ENCODE results near the gene AGFG2.

Gene AGFG2

GRCh38 chr7:100588438-100588837 is 49.4 kb downstream of the AGFG2 start:
- H3K27me3 ChIP-seq (ENCODE audit: low read depth, low read length), result 0 out of 2 replicates have a peak, but pooled peaks cover 6% of the 10 kb centered on the region

DNA sequence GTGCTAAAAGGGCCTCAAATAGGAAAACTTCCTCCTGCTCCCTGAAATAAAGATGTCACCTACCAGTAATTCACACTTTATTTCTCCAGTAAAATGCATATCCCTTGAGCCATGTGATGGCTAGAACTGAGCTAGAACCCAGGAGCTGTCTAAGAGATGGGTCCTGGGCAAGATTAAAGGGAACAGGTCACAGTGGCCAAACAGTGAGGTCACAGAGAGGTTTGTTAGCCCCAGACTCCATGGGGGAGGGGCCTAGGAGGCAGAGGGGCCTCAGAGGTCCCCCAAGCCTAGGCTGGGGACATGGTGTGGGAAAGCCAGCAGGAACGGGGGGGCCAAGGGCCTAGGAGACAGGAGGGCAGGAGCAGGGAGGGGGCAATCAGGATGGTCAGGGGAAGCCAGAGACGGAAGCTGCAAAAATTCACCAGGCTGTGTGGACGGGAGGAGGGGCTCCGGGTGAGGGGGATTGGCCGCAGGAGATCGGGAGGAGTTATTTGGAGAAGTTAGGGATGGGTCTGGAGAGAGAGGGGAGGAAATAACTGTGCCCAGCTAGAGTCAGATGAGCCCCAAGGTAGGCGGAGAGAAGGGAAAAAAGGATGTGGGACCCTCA is 50.4 kb downstream of the AGFG2 start:
- Histone ChIP-seq H3K36me3 (replicated peaks; ENCODE audit: low read depth, low read length) (no peaks in the 10 kb centered on the region), H3K9me3 (ENCODE audit: insufficient read depth, low read length) (no peaks in the 10 kb centered on the region), H3K27me3 (ENCODE audit: low read depth, low read length) (0 out of 2 replicates have a peak, but pooled peaks cover 6% of the 10 kb centered on the region), H3K4me2 (ENCODE audit: low read length) (no peak overlapping the region), H2AFZ (ENCODE audit: low read depth, low read length) (no peak overlapping the region), H4K20me1 (ENCODE audit: insufficient read depth, low read length) (no peaks in the 10 kb centered on the region), H3K4me3 (ENCODE audit: low read length) (no peak overlapping the region), H3K4me1 (ENCODE audit: low read length) (peaks cover 10% of the 10 kb centered on the region), H3K79me2 (ENCODE audit: low read length) (peaks cover 8% of the 10 kb centered on the region), H3K9ac (ENCODE audit: low read length) (no peak overlapping the region), H3K27ac (ENCODE audit: low read length) (no peak overlapping the region)
- no peak for TF ChIP-seq CTCF (IDR thresholded peaks at IDR 0.05; ENCODE audit: low read depth, low read length)
- TF ChIP-seq EZH2phosphoT487 (IDR thresholded peaks at IDR 0.05; ENCODE audit: low read depth), result no peak

More at GRCh38 chr7:100588438-100588837, 49.4 kb downstream of the AGFG2 start:
- H3K4me1 ChIP-seq (ENCODE audit: low read length), result peaks cover 18% of the 10 kb centered on the region
- no peaks in the 10 kb centered on the region for H3K9me3 ChIP-seq (ENCODE audit: insufficient read depth, low read length)
- H3K27ac ChIP-seq (ENCODE audit: low read length), result no peak overlapping the region
- no peaks in the 10 kb centered on the region for H3K36me3 ChIP-seq (replicated peaks; ENCODE audit: low read depth, low read length)
- H3K9ac ChIP-seq (ENCODE audit: low read length), result no peak overlapping the region
- no peak overlapping the region for H2AFZ ChIP-seq (ENCODE audit: low read depth, low read length)
- H3K4me2 ChIP-seq (ENCODE audit: low read length), result no peak overlapping the region
- no peak overlapping the region for H3K4me3 ChIP-seq (ENCODE audit: low read length)
- TF ChIP-seq EZH2phosphoT487 (IDR thresholded peaks at IDR 0.05; ENCODE audit: low read depth), result no peak
- peak; percentile 60 for TF ChIP-seq CTCF (IDR thresholded peaks at IDR 0.05; ENCODE audit: low read depth, low read length)
- H4K20me1 ChIP-seq (ENCODE audit: insufficient read depth, low read length), result 0 out of 2 replicates have a peak, but pooled peaks cover 2% of the 10 kb centered on the region
- H3K79me2 ChIP-seq (ENCODE audit: low read length), result peaks cover 8% of the 10 kb centered on the region

DNA sequence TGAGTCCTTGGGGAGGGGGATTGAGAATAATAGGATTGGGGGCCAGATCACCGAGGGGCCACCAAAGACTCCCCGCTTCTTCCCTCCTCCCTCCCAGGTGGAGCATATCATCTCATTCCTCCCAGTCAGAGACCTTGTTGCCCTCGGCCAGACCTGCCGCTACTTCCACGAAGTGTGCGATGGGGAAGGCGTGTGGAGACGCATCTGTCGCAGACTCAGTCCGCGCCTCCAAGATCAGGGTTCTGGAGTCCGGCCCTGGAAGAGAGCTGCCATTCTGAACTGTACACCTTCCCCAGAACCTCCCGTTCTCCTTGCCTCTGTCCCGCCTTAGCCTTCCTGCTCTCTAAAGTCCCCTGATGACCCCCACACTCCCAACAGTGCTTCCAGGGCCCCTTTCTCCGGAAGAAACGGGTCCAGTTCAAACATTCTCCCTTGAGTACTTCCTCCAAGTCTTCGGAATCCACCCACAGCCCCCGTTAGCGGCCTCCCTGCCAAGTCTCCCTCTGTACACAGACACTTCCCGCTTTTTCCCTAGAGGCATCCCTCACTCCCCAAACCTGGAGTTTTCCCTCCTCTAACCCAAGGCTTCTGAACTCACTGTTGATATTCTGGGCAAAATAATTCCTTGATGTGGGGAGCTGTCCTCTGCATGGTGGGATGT is 51.2 kb downstream of the AGFG2 start:
- Histone ChIP-seq H3K4me2 (ENCODE audit: low read length) (no peak overlapping the region), H3K9ac (ENCODE audit: low read length) (no peak overlapping the region), H3K27me3 (ENCODE audit: low read depth, low read length) (0 out of 2 replicates have a peak, but pooled peaks cover 6% of the 10 kb centered on the region)

More for the DNA sequence above, 51.2 kb downstream of the AGFG2 start:
- Histone ChIP-seq H3K79me2 (ENCODE audit: low read length) (peaks cover 4% of the 10 kb centered on the region), H2AFZ (ENCODE audit: low read depth, low read length) (no peak overlapping the region), H3K36me3 (replicated peaks; ENCODE audit: low read depth, low read length) (no peaks in the 10 kb centered on the region), H4K20me1 (ENCODE audit: insufficient read depth, low read length) (no peaks in the 10 kb centered on the region), H3K9me3 (ENCODE audit: insufficient read depth, low read length) (no peaks in the 10 kb centered on the region), H3K4me1 (ENCODE audit: low read length) (peaks cover 3% of the 10 kb centered on the region; the same call in 1 of the 2 replicates), H3K4me3 (ENCODE audit: low read length) (no peak overlapping the region), H3K27ac (ENCODE audit: low read length) (no peak overlapping the region)
- TF ChIP-seq CTCF (IDR thresholded peaks at IDR 0.05; ENCODE audit: low read depth, low read length) (no peak), EZH2phosphoT487 (IDR thresholded peaks at IDR 0.05; ENCODE audit: low read depth) (no peak)
